GM19467 (cell line): ENCODE data around the gene CD22.
"Not testable (repeated sequence)": the region's sequence is repeated elsewhere in the genome, so short reads cannot be mapped to it uniquely, and the experiment has no call there.

Experiments
- ATAC-seq: cut with Tn5 transposase; IDR thresholded peaks from one replicate; pipeline ENCODE4 v1.9.1; 2021; ENCODE audit warnings: mild to moderate bottlenecking, moderate library complexity; ENCODE audit not compliant: unreplicated experiment

The CD22 gene

DNA sequence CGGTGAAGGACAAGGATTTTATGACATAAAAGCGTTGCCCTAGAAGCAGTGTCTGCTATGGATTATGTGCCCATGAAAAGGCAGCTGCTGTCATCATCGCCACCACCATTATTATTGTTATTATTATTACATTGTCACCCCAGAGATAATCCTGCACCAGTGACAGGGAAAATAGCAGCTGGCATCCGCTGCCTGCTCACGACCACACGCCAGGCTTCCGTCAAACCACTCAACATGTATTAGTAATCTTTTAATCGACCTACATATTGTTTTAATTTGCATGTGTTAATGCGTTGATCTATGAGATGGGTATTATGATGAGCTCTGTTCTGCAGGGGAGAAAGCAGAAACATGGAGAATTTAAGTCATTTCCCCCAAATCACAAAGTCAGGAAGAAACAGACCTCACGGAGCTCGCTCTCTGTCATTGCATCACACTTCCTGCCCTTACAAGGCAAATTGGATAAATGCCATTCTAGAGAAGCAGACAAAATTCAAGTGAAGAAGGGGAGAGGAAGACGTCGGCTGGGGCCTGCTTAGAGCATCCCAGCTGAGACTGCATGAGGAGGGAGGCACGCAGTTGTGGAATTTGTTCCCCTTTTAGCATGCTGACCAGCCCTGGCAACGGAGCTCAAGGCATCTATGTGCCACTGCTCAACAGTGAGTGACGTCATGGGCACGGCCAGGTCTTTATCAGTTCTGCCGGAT lies 29.0 kb downstream of the CD22 start, which contains the start of gene FFAR3:
Gene FFAR3, plus strand, starts transcription at position 594 of the 707 bp plus-strand sequence. CDS start 431 bp downstream, outside the sequence.
- no peak for ATAC-seq

DNA sequence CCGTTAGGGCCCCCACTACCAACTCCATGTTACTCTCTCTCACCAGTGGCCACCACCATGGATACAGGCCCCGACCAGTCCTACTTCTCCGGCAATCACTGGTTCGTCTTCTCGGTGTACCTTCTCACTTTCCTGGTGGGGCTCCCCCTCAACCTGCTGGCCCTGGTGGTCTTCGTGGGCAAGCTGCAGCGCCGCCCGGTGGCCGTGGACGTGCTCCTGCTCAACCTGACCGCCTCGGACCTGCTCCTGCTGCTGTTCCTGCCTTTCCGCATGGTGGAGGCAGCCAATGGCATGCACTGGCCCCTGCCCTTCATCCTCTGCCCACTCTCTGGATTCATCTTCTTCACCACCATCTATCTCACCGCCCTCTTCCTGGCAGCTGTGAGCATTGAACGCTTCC lies 29.8 kb downstream of the CD22 start:
- ATAC-seq = not testable (repeated sequence)

DNA sequence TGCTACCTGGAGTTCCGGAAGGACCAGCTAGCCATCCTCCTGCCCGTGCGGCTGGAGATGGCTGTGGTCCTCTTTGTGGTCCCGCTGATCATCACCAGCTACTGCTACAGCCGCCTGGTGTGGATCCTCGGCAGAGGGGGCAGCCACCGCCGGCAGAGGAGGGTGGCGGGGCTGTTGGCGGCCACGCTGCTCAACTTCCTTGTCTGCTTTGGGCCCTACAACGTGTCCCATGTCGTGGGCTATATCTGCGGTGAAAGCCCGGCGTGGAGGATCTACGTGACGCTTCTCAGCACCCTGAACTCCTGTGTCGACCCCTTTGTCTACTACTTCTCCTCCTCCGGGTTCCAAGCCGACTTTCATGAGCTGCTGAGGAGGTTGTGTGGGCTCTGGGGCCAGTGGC lies 30.4 kb downstream of the CD22 start:
- not testable (repeated sequence) for ATAC-seq

DNA sequence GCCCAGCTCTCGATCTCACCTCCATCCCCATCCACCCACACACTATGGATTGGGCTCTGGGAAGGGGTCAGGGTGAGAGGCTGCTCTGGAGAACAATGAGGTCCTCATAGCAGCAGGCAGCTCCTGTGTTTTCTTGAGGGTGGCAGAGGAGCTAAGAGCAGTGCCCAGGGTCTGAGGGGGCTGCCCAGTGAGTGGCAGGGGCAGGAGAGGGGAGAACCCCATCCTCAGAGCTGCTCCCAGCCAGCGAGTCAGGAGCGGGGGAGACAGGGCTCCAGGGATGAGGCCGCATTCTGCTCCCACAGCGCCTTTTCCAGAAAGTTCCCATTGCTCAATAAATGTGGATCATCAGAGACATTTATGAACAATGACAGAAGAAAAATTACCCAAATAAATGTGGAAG lies 31.1 kb downstream of the CD22 start:
- not testable (repeated sequence) for ATAC-seq

DNA sequence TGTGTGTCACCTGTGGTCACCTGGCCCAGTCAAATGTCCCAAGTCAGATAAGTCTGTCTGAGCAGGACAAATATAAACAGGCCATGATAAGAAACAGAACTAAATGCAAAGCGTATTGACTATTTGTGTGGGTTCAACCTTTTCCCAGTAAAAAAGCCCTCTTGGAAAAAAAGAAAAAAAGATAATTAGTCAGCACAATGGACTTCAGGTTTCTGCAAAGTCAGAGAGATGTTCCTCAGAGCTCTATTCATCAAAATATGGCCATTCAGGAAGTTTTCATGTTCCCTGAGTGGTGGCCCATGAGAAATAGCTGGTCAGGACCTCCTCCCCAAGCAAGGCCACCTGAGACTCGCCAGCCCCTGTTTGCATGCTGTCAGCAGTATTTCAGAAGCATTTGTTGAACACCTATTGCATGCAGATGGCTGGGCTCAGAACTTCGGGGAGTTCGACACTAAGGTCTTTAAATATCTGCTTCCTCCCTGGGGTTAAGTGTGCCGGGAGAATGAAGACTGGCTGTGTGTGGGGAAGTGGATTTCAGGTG lies 32.0 kb downstream of the CD22 start:
- no peak for ATAC-seq

DNA sequence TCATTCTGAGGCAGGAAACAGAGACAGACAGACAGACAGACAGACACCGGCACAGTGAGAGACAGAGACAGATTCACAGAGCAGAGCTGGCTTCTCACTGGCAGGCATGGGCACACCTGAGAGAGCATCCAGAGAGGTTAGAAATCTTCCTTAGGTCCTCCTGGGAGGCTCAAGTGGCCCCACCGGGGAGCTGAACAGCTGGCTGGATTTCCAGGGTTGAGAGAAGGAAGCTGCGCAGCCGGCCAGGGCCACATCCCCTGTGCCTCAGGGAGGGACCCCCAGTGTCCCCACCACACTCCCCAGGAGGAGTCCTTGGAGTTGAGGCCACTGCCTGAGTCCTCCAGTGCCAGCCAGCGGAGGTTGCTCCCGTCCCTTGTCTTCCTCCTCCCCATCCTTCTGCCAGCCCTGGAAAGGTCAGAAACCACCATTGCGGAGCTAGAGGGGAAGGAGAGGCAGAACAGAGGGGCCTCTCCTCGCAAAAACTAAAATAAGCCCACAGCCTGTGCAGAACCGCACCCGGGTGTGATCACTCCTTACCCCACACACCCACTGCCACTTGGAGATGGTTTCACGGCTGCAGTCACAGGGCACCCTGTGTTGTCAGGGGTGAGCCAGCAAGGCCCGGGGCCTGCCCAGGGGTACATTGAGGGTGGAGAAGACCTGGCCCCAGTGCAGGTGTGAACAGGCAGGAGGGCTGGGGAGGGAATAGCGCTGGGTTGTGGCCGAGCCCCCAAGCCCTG lies 33.4 kb downstream of the CD22 start:
- ATAC-seq = no peak

DNA sequence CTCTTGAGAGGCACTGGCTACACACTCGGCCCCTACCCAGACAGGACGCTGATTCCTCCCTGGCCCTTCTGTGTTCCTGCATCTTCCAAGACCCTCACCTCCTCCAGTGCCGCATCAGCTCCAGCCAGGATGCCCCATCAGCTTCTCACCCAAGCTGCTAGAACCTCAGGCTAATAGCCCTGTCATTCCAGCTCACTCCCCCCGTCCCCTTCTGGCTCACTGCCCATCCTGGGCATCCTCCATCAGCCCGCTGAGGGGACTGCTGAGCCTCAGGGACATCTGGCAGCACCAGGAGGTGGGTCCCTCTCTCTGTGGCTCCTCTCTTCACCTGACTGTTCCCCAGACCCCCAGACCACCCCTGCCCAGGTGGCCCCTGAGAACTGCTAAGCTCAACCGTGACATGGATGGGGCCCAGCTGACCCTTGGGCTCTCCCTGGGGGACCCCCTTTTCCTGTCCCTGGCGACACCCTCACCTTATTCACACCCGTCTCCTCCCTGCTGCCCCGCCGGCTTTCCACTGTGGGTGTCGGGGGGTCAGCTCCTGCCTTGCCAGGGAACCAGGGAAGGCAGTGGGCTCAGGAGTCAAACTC lies 34.1 kb downstream of the CD22 start:
- no peak for ATAC-seq

DNA sequence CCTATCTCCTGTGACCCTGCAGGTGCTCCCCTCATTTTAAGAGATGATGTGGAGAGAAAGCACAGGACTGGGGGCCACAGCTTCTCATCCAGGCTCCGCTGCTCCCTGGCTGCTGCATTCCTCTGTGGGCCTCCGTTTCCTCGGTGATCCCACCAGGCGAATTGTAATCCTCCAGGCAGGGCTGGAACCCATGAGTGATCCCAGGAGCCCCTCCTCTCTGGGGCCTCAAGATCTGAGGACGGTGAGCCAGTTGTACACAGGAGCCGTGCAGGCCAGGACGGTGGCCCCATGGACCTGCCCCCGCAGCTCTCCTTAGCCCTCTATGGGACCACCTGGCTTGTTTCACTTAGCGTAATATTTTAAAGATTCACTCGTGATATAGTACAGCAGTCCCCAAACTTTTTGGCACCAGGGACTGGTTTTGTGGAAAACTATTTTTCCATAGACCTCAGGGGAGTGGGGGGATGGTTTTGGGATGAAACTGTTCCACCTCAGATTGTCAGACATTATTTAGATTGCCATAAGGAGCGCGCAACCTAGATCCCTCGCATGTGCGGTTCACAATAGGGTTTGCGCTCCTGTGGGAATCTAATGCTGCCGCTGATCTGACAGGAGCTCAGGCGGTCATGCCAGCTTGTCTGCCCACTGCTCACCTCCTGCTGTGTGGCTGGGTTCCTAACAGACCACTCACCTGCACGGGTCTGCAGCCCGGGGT lies 34.9 kb downstream of the CD22 start:
- ATAC-seq = no peak

DNA sequence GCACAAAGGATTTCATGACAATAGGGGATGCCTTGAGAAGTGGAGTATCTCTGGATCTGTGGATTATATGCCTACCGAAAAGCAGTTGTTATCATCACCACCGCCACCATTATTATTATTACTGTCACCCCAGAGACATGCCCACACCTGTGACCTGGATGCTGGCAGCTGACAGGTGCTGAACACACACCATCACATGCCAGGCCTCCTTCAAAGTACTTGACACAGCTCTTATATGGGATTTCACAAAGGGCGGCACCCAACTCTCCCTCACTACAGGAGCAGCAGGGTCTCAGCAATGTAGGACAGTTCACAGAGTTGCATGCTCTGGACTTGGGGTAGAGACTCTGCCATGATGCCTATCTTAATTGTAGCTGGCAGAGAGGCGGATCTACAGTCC lies 36.3 kb downstream of the CD22 start:
- ATAC-seq = no peak

DNA sequence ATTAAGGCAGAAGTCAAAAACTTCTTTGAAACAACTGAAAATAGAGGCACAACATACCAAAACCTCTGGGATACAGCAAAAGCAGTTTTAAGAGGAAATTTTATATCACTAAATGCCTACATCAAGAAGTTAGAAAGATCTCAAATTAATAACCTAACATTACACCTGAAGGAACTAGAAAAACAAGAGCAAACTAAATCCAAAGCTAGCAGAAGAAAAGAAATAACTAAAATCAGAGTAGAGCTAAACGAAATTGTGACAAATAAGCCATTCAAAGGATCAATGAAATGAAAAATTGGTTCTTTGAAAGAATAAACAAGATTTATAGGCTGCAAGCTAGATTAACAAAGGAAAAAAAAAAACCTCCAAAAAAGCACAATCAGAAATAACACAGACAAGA lies 39.4 kb downstream of the CD22 start:
- ATAC-seq = no peak

DNA sequence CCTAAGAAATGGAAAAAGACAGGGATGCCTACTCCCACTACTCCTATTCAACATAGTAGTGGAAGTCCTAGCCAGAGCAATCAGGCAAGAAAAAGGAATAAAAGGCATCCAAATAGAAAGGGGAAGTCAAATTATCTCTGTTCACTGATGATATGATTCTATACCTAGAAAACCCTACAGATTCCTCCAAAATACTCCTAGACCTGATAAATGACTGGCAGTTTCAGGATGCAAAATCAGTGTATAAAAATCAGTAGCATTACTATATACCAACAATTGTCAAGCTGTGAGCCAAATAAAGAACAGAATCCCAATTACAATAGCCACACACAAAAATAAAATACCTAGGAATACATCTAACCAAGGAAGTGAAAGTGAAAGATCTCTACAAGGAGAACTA lies 40.5 kb downstream of the CD22 start:
- ATAC-seq = no peak

DNA sequence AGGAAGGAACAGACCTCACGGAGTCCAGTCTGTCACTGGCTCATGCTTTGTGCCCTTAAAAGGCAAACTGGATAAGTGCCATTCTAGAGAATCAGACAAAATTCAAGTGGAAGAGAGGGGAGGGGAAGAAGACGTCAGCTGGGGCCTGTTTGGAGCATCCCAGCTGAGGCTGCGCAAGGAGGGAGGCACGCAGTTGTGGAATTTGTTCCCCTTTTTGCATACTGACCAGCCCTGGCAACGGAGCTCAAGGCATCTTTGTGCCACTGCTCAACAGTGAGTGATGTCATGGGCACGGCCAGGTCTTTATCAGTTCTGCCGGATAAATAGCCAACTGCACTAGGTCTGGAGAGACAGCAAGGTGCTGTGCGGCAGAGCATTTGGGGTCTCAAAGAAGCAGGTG lies 41.7 kb downstream of the CD22 start, which contains the start of gene GPR42:
Gene GPR42, plus strand, starts transcription at position 347 of the 400 bp plus-strand sequence. CDS start 292 bp downstream, outside the sequence.
- no peak for ATAC-seq

DNA sequence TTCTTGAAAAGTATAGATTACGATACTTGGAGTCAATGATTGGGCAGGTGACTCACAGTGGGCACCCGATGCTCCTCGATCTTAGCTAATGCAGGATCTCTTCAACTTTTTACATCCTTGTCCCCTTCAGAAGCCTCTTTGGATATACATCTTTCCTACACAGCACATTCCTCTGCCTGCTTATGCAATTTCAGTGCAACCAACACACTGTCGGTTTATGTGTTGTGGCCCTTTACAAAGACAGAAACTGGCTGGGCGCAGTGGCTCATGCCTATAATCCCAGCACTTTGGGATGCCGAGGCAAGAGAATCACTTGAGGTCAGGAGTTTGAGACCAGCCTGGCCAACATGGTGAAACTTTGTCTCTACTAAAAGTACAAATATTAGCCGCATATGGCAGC lies 44.5 kb downstream of the CD22 start:
- no peak for ATAC-seq

DNA sequence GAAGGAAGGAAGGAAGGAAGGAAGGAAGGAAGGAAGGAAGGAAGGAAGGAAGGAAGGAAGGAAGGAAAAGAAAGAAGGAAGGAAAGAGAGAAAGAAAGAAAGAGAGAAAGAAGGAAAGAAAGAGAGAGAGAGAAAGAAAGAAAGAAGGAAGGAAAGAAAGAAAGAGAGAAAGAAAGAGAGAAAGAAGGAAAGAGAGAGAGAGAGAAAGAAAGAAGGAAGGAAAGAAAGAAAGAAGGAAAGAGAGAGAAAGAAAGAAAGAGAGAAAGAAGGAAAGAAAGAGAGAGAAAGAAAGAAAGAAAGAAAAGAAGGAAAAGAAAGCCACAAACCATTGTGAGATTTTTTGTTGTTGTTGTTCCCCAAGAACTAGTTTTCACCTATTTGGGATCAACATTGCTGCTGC lies 45.0 kb downstream of the CD22 start:
- not testable (repeated sequence) for ATAC-seq

DNA sequence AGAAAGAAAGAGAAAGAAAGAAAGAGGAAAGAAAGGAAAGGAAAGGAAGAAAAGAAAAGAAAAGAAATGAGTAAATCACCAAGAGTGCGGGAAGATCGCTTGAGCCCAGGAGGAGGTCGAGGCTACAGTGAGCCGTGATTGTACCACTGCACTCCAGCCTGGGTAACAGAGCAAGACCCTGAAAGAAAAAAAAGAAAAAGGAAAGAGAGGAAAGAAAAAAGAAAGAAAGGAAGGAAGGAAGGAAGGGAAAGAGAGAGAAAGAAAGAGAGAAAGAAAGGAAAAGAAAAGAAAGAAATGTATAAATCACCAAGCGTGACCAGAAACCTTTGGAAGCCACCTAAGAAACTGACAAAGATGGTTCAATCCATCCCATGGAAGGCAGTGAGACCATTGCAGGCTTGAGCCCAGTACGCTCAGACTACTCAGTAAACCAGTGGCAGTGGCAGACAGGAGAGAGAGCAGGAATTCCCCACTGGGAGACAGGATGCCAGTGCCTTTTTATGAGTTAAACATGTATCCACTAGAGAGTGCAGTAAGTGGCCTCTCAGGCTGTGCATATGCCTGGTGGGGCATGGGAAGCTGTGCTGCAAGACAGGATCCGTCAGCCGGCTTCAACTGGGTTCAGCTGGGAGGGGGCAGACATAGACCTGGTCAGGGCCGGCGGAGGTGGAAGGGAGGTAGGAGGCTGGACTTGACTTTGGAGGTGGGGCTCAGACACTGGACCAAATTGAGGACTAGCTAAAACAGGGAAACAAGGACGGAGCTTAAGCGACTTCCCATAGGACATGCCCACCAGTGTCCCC lies 46.7 kb downstream of the CD22 start:
- no peak for ATAC-seq

DNA sequence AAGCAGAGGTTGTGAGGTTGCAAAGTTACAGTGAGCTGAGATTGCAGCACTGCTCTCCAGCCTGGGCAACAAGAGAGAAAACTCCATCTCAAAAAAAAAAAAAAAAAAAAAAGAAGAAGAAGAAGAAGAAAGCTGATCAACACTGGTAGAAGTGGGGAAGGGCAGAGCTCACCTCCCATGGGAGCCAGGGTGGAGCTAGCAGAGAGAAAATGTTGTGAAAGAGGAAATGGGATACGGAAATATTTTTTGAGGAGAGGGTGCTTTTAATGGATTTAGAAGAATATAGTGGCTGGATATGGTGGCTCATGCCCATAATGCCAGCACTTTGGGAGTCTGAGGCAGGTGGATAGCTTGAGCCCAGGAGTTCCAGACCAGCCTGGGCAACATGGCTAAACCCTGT lies 48.7 kb downstream of the CD22 start:
- ATAC-seq = no peak

DNA sequence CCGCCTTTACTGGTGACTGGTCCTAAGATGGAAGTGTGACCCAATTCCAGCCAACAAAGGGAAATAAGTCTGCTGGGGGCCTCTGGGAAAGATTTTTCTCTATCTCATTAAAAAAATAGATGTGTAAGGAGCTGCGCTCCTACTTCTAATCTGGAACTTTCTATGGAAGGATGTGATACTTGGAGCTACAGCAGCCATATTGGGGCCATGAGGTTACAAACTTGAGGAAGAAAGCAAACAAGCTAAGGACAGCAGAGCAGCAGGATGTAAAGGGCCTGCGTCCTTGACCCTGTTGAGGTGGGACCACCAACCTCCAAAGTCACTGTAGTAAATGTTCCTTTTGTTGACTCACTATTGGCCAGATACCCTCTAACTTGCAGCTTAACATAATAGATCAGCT lies 49.4 kb downstream of the CD22 start:
- ATAC-seq = no peak

DNA sequence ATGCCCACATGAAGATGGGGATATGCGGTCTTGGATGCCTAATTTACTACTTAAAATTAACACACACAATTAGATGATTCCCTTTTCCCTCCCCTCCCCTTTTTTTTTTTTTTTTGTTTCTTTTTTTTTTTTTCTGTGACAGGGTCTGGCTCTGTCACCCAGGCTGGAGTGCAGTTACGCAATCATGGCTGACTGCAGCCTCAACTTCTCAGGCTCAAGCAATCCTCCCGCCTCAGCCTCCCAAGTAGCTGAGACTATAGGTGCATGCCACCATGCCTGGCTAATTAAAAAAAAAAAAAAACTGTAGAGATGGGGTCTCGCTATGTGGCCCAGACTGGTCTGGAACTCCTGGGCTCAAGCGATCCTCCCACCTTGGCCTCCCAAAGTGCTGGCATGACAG lies 50.6 kb downstream of the CD22 start:
- ATAC-seq = not testable (repeated sequence)

DNA sequence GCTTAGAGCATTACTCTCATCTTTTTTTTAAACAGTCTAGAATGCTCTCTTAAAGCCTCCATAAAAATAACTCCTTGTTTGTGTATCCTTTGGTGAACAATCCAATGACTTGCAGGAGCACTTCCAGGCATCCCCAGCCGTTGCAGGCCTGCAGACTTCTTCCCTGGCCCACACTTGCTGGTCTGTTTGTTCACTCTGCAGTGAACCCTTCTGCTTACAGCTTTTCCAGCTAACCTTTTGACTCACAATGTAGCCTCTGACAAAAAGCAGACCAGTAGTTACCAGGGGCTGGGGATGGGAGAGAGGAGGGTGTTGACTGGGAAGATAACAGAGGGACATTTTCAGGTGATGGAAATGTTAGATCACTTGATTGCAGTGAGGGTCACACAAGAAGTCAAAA lies 51.0 kb downstream of the CD22 start:
- no peak for ATAC-seq

DNA sequence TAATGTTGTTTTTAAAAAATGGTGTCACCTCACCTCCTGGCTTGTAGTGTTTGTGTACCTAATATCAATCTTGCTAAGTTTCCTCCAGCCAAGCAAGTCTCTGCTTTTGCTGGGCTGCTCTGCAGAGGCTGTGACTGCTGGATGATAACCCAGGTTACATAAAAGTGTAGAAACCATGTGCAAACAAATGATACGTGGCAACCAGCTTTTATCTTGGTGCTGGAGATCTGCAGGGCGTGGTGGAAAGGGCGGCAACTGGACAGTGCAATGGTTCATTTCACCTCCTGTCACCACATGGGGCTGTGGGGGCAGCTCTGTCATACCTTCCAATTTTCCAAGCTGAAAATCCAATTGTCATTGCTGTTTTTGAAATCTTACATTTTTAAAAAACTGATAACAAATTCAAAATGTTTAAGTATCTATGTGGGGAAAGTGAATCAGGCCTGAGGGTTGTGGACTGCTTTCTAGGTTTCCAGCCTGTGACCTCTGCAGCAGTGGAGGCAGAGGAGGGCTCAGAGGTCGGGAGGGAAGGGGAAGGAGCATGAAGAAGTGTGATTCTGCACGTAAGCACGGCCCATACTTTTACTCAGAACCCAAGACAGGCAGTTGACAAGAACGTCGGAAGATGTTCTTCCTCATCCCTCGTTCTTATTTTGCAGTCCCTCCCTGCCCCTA lies 51.6 kb downstream of the CD22 start:
- ATAC-seq = no peak
